ENCODE data around the gene CDH2.

Gene CDH2

DNA sequence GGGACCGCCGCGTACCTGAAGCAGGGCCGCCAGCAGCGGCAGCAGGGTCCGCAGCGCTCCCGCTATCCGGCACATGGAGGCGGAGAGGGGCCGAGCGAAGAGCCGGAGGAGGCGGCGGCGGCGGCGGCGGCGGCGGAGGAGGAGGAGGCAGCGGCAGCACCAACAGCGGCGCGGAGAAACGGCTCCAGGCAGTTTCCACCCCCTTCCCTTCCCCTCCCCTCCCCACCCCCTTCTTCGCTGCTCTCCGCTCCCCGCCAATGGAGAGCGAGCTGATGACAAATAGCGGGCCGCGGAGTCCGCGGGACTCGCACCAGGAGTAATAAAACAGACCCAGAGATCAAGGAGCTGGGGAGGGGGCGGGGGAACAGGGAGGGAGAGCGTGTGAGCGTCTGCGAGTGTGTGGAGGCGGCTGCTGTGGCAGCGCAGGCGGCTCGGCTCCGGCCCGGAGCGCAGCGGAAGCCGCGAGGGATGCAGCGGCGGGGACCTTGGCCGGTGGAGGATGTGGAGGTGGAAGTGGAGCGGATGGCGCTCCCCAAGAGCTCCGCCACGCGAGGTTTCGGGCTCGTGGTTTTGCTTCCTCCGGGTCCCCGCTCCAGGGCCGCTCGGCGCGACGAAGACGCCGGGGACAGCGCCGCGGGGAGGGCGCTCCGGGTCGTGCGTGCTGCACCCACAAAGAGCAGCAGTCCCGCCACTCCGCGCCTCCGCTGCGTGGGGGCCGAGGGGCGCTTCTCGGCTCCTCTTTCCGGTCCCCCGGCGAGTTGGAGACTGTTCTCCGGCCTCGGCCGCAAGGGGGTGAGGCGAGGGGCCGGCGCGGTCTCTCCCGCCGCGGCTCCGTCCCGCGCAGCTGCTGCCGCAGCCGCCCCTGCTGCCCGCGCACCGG lies at the start of gene CDH2:
Gene CDH2 (minus strand): TSS at position 183 of the 880 bp plus-strand sequence. CDS start 108 bp downstream, at position 75.
- Histone ChIP-seq H3K36me3 (ENCODE audit: control insufficient read depth in 1 of 2, insufficient read depth in 2 of 2, low read length in 2 of 2) (no peaks in the 10 kb centered on the region), H3K27ac (ENCODE audit: low read length) (no peak within 1 kb of the TSS), H3K27me3 (ENCODE audit: low read depth, low read length) (peaks cover 21% of the 10 kb centered on the region), H3K9me3 (ENCODE audit: control insufficient read depth in 1 of 2, low read length in 2 of 2) (no peaks in the 10 kb centered on the region), H3K4me1 (ENCODE audit: control insufficient read depth in 1 of 2, insufficient read depth in 2 of 2, low read length in 2 of 2) (peaks cover 0 to 21% of the 10 kb centered on the region in 2 donors), H3K4me3 (ENCODE audit: low read depth in 1 of 2, low read length in 2 of 2) (peak within 1 kb of the TSS; percentile 52 to 87)

- no peaks in the 10 kb centered on the region for H3K9me3 ChIP-seq (ENCODE audit: control insufficient read depth in 1 of 2, low read length in 2 of 2)
- H3K27me3 ChIP-seq (ENCODE audit: low read depth, low read length), result no peaks in the 10 kb centered on the region
- H3K27ac ChIP-seq (ENCODE audit: low read length), result no peak overlapping the region
- no peaks in the 10 kb centered on the region for H3K4me1 ChIP-seq (ENCODE audit: control insufficient read depth in 1 of 2, insufficient read depth in 2 of 2, low read length in 2 of 2)
- no peaks in the 10 kb centered on the region for H3K36me3 ChIP-seq (ENCODE audit: control insufficient read depth in 1 of 2, insufficient read depth in 2 of 2, low read length in 2 of 2)
- no peak overlapping the region for H3K4me3 ChIP-seq (ENCODE audit: low read depth in 1 of 2, low read length in 2 of 2)
Measured at GRCh38 chr18:28212060-28212459, 35.1 kb upstream of the CDH2 start.

DNA sequence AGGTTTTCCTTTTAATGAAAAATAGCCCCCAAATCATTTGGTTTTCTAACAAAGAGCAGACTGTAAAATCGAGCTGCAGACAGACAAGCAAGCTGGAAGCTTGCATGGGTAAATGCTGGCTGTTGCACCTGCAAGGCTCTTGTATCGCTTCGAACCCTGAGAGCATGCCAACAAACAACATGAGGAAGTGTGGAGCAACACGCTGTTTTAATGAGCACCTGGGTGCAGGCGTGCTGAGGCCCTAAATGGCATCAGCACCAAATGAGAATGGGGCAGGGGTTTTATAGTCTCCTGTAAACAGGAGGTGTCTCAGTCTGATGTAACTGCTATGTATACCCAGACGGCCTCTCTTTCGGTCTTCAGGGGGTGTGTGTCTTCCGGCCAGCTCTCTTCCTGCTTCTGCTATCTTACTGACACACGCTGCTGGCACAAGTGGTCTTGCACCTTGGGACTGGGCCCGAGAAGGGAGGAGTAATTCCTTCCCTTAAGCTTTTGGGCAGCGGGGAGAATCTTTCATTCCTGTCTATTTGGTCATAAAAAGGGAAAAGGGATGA lies 31.9 kb upstream of the CDH2 start:
- no peaks in the 10 kb centered on the region for H3K9me3 ChIP-seq (ENCODE audit: control insufficient read depth in 1 of 2, low read length in 2 of 2)
- no peak overlapping the region for H3K27ac ChIP-seq (ENCODE audit: low read length)
- H3K4me3 ChIP-seq (ENCODE audit: low read depth in 1 of 2, low read length in 2 of 2), result no peak overlapping the region
- H3K27me3 ChIP-seq (ENCODE audit: low read depth, low read length), result no peaks in the 10 kb centered on the region
- H3K4me1 ChIP-seq (ENCODE audit: control insufficient read depth in 1 of 2, insufficient read depth in 2 of 2, low read length in 2 of 2), result no peaks in the 10 kb centered on the region
- H3K36me3 ChIP-seq (ENCODE audit: control insufficient read depth in 1 of 2, insufficient read depth in 2 of 2, low read length in 2 of 2), result no peaks in the 10 kb centered on the region

DNA sequence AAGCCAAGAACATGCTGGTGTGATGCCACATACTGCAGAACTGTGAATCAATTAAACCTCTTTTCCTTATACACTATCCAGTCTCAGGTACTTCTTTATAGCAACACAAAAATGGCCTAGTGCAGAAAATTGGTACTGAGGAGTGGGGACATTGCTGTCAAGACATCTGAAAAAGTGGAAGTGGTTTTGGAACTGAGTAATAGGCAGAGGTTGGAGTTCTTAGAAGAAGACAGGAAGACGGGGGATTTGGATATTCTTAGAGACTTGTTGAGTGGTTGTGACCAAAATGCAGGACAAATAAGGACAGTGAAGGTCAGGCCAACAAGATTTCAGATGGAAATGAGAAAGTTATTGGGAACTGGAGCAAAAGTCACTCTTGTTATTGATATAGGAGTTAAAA lies 31.3 kb upstream of the CDH2 start:
- Histone ChIP-seq H3K4me1 (ENCODE audit: control insufficient read depth in 1 of 2, insufficient read depth in 2 of 2, low read length in 2 of 2) (no peaks in the 10 kb centered on the region), H3K36me3 (ENCODE audit: control insufficient read depth in 1 of 2, insufficient read depth in 2 of 2, low read length in 2 of 2) (no peaks in the 10 kb centered on the region), H3K27me3 (ENCODE audit: low read depth, low read length) (no peaks in the 10 kb centered on the region), H3K4me3 (ENCODE audit: low read depth in 1 of 2, low read length in 2 of 2) (no peak overlapping the region), H3K27ac (ENCODE audit: low read length) (no peak overlapping the region), H3K9me3 (ENCODE audit: control insufficient read depth in 1 of 2, low read length in 2 of 2) (no peaks in the 10 kb centered on the region)

- Histone ChIP-seq H3K27me3 (ENCODE audit: low read depth, low read length) (no peaks in the 10 kb centered on the region), H3K36me3 (ENCODE audit: control insufficient read depth in 1 of 2, insufficient read depth in 2 of 2, low read length in 2 of 2) (no peaks in the 10 kb centered on the region), H3K9me3 (ENCODE audit: control insufficient read depth in 1 of 2, low read length in 2 of 2) (no peaks in the 10 kb centered on the region), H3K4me3 (ENCODE audit: low read depth in 1 of 2, low read length in 2 of 2) (no peak overlapping the region), H3K27ac (ENCODE audit: low read length) (no peak overlapping the region), H3K4me1 (ENCODE audit: control insufficient read depth in 1 of 2, insufficient read depth in 2 of 2, low read length in 2 of 2) (no peaks in the 10 kb centered on the region)
Measured at GRCh38 chr18:28204154-28204553, 27.2 kb upstream of the CDH2 start.

DNA sequence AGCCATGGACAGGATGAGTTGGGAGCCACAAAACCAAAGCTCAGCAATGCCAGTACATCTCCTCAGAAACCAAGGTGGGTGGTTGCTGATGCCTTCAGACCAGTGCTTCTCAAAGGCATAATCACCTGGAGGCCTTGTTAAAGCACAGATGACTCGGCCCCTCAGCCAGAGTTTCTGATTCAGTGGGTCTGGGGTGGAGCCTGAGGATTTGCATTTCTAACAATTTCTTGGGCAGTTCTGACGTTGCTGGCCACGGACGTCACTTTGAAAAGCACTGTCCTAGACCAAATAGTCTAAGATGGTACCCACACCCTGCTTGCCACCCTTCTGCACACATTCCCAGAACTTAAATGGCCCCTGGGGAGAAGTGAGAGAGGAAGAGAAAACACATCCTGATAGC lies 24.1 kb upstream of the CDH2 start:
- H3K4me3 ChIP-seq (ENCODE audit: low read depth in 1 of 2, low read length in 2 of 2), result no peak overlapping the region
- no peaks in the 10 kb centered on the region for H3K27me3 ChIP-seq (ENCODE audit: low read depth, low read length)
- no peak overlapping the region for H3K27ac ChIP-seq (ENCODE audit: low read length)
- H3K36me3 ChIP-seq (ENCODE audit: control insufficient read depth in 1 of 2, insufficient read depth in 2 of 2, low read length in 2 of 2), result no peaks in the 10 kb centered on the region
- H3K4me1 ChIP-seq (ENCODE audit: control insufficient read depth in 1 of 2, insufficient read depth in 2 of 2, low read length in 2 of 2), result no peaks in the 10 kb centered on the region
- H3K9me3 ChIP-seq (ENCODE audit: control insufficient read depth in 1 of 2, low read length in 2 of 2), result no peaks in the 10 kb centered on the region

- Histone ChIP-seq H3K36me3 (ENCODE audit: control insufficient read depth in 1 of 2, insufficient read depth in 2 of 2, low read length in 2 of 2) (no peaks in the 10 kb centered on the region), H3K27ac (ENCODE audit: low read length) (no peak overlapping the region), H3K27me3 (ENCODE audit: low read depth, low read length) (no peaks in the 10 kb centered on the region), H3K9me3 (ENCODE audit: control insufficient read depth in 1 of 2, low read length in 2 of 2) (no peaks in the 10 kb centered on the region), H3K4me3 (ENCODE audit: low read depth in 1 of 2, low read length in 2 of 2) (no peak overlapping the region), H3K4me1 (ENCODE audit: control insufficient read depth in 1 of 2, insufficient read depth in 2 of 2, low read length in 2 of 2) (no peaks in the 10 kb centered on the region)
Measured at GRCh38 chr18:28198620-28199019, 21.7 kb upstream of the CDH2 start.

GRCh38 chr18:28193177-28193778 lies 16.3 kb upstream of the CDH2 start:
- H3K4me1 ChIP-seq (ENCODE audit: control insufficient read depth in 1 of 2, insufficient read depth in 2 of 2, low read length in 2 of 2), result no peaks in the 10 kb centered on the region
- H3K27me3 ChIP-seq (ENCODE audit: low read depth, low read length), result no peaks in the 10 kb centered on the region
- H3K9me3 ChIP-seq (ENCODE audit: control insufficient read depth in 1 of 2, low read length in 2 of 2), result no peaks in the 10 kb centered on the region
- no peaks in the 10 kb centered on the region for H3K36me3 ChIP-seq (ENCODE audit: control insufficient read depth in 1 of 2, insufficient read depth in 2 of 2, low read length in 2 of 2)
- H3K27ac ChIP-seq (ENCODE audit: low read length), result no peak overlapping the region
- no peak overlapping the region for H3K4me3 ChIP-seq (ENCODE audit: low read depth in 1 of 2, low read length in 2 of 2)

DNA sequence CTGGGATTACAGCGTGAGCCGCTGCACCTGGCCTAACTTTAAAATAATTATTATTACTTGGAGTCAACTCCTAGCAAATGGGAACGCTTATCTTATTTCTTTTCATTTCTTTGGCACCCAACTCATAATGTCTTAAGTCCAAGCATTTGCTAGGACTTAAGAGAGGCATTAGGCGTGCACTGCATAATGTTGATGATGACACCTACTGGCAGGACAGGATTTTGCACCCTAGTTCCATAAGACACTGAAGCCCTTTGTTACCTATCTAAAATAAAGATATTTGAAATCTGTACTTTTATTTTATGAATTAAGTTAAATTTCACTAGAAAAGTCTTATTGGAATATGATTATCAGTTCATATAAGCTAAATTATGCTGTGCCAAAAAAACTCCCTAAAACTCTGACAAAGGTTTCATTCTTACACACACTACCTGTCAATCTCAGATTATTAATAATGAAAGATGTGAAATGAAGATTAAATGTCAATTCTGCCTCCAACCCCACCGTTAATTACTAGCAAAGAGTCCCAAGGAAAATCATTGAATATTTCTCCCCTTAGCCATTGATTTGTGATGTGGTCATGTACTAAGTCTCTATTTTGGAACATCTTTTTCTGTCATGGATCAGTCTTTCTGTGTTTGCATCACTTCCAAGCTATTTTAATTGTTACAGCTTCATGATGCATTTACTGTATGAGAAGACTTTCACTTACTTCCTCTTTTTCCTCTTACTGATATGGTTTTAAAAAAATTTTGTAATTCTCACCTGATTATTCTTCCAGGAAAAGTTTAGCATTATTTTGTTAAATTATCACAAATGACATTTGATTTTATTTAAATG lies 12.7 kb upstream of the CDH2 start:
- Histone ChIP-seq H3K4me3 (ENCODE audit: low read depth in 1 of 2, low read length in 2 of 2) (no peak overlapping the region), H3K27me3 (ENCODE audit: low read depth, low read length) (no peaks in the 10 kb centered on the region), H3K9me3 (ENCODE audit: control insufficient read depth in 1 of 2, low read length in 2 of 2) (no peaks in the 10 kb centered on the region), H3K4me1 (ENCODE audit: control insufficient read depth in 1 of 2, insufficient read depth in 2 of 2, low read length in 2 of 2) (no peaks in the 10 kb centered on the region), H3K27ac (ENCODE audit: low read length) (no peak overlapping the region), H3K36me3 (ENCODE audit: control insufficient read depth in 1 of 2, insufficient read depth in 2 of 2, low read length in 2 of 2) (no peaks in the 10 kb centered on the region)

- Histone ChIP-seq H3K4me1 (ENCODE audit: control insufficient read depth in 1 of 2, insufficient read depth in 2 of 2, low read length in 2 of 2) (no peaks in the 10 kb centered on the region), H3K27me3 (ENCODE audit: low read depth, low read length) (no peaks in the 10 kb centered on the region), H3K27ac (ENCODE audit: low read length) (no peak overlapping the region), H3K4me3 (ENCODE audit: low read depth in 1 of 2, low read length in 2 of 2) (no peak overlapping the region), H3K9me3 (ENCODE audit: control insufficient read depth in 1 of 2, low read length in 2 of 2) (no peaks in the 10 kb centered on the region), H3K36me3 (ENCODE audit: control insufficient read depth in 1 of 2, insufficient read depth in 2 of 2, low read length in 2 of 2) (no peaks in the 10 kb centered on the region)
Measured at GRCh38 chr18:28185121-28185520, 8.2 kb upstream of the CDH2 start.

All from muscle layer of duodenum (tissue), 2 donors.